ENCODE measurements around the gene SCMH1. TPM values are rescaled to one million over a fixed set of nuclear protein-coding genes. Genes with fewer than 3 reads are reported as not detected.

SCMH1 gene
- total RNA-seq, 1 experiment from 2014 or later, result 16.5 TPM

GRCh38 chr1:41225495-41225894 lies 16.6 kb downstream of the SCMH1 start:
- H2BK5ac ChIP-seq (ENCODE audit: insufficient read length, low read length), result no peak overlapping the region
- no peaks in the 10 kb centered on the region for H3K27me3 ChIP-seq (ENCODE audit: insufficient read depth, low read length)
- no peaks in the 10 kb centered on the region for H3K79me2 ChIP-seq (ENCODE audit: insufficient read depth, low read length)
- no peak overlapping the region for H2BK15ac ChIP-seq (ENCODE audit: low read depth, low read length)
- H3K4me2 ChIP-seq (ENCODE audit: insufficient read depth, insufficient read length, low read length), result no peak overlapping the region
- H3K14ac ChIP-seq (ENCODE audit: insufficient read depth, low read length), result no peak overlapping the region
- H2AK5ac ChIP-seq (ENCODE audit: insufficient read length, low read length), result no peak overlapping the region
- no peak overlapping the region for H2BK12ac ChIP-seq (ENCODE audit: insufficient read length, low read depth, low read length)
- H4K20me1 ChIP-seq (ENCODE audit: control insufficient read depth, insufficient read depth, insufficient read length), result no peaks in the 10 kb centered on the region
- no peak overlapping the region for H4K5ac ChIP-seq (ENCODE audit: insufficient read length, low read depth, low read length)
- Mint-ChIP-seq H3K27me3 (ENCODE audit: low read depth) (no peaks in the 10 kb centered on the region), H3K4me3 (no peak overlapping the region), H3K27ac (no peak overlapping the region), H3K9me3 (peaks cover 0 to 2% of the 10 kb centered on the region in 2 experiments; a peak in 3 of 5 replicates), H3K36me3 (ENCODE audit: insufficient read depth in 1 of 3, low read depth in 3 of 3) (peaks cover 1 to 2% (median 2%) of the 10 kb centered on the region in 3 experiments; a peak in 6 of 7 replicates), H3K4me1 (peaks cover 7 to 10% of the 10 kb centered on the region in 2 experiments; a peak in 3 of 4 replicates)
- no peak overlapping the region for H2BK20ac ChIP-seq (ENCODE audit: low read depth, low read length, poor library complexity, severe bottlenecking)
- no peak overlapping the region for H2AFZ ChIP-seq (ENCODE audit: low read length)
- peaks cover 3% of the 10 kb centered on the region for H3K79me1 ChIP-seq (ENCODE audit: insufficient read depth, low read depth, low read length, poor library complexity, severe bottlenecking)
- no peak overlapping the region for H3K27ac ChIP-seq (ENCODE audit: insufficient read length, low read depth, low read length)
- no peak overlapping the region for H4K8ac ChIP-seq (replicated peaks; ENCODE audit: insufficient read length, low read depth, low read length)
- no peak overlapping the region for H3T11ph ChIP-seq (ENCODE audit: low read length)
- no peaks in the 10 kb centered on the region for H3K23me2 ChIP-seq (ENCODE audit: insufficient read length, low read depth, low read length, poor library complexity, severe bottlenecking)
- no peak overlapping the region for H2BK120ac ChIP-seq (ENCODE audit: low read depth, low read length, poor library complexity, severe bottlenecking)
- no peak for TF ChIP-seq CTCF (conservative IDR thresholded peaks at IDR 0.05)
- H3K4me1 ChIP-seq (ENCODE audit: insufficient read depth, low read length), result no peaks in the 10 kb centered on the region
- H3K9ac ChIP-seq (ENCODE audit: extremely low read depth, insufficient read length, low read length), result no peak overlapping the region
- H3K9me3 ChIP-seq (ENCODE audit: control insufficient read depth, low read depth, low read length), result no peaks in the 10 kb centered on the region
- no CpG with 5 or more reads among the region's 3 CpGs for WGBS (ENCODE audit: extremely low coverage, insufficient read length, low lambda C conversion rate)
- no peak overlapping the region for H3K18ac ChIP-seq (ENCODE audit: insufficient read length, low read depth, low read length)
- no peak overlapping the region for H4K91ac ChIP-seq (ENCODE audit: insufficient read length, low read depth, low read length)
- no peak overlapping the region for H3K56ac ChIP-seq (ENCODE audit: insufficient read length, low read depth, low read length)
- no peak overlapping the region for H3K4ac ChIP-seq (ENCODE audit: low read depth, low read length)
- no peak for DNase-seq
- H3K23ac ChIP-seq (ENCODE audit: insufficient read length, low read depth, low read length), result no peak overlapping the region

Data from H9 (cell line).